ENCODE data around the gene PRSS56. TPM values are rescaled to one million over a fixed set of nuclear protein-coding genes. Genes with fewer than 3 reads are reported as not detected.
A peak's percentile ranks its signal among the peaks of the same experiment; 100 is the strongest.

The PRSS56 gene
- total RNA-seq, 1 donor, result not detected

DNA sequence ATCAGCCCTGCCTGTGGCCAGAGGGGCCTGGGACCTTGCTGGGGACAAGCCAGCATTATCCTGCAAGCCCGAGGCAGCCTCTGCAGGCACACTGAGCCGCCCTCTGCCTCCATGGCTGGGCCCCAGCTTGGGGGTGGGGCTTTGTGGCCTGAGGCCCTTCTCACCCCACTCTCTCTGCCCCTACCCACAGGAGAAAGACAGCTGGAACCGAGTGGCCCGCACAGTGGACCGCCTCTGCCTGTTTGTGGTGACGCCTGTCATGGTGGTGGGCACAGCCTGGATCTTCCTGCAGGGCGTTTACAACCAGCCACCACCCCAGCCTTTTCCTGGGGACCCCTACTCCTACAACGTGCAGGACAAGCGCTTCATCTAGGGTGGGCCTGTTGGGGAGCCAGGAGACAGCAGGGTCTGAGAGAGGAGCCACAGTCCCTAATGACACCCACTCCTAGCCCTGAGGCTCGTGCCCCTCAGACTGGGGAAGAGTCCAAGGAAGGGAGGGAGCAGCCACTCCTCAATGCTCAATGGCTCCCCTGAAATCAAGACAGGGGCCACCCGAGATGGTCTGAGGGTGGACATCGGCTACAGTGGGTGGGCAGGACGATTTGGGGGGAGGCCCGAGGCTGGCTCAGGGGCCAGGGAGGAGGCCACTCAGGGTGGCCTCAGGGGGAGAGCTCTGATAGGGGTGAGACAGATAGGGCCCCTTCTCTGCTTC is 14.9 kb downstream of the PRSS56 start:
- Histone ChIP-seq H3K27ac (ENCODE audit: low read depth, low read length) (no peak overlapping the region), H3K4me2 (ENCODE audit: insufficient read depth, low read length) (no peak overlapping the region)
- TF ChIP-seq, protein P1, sequence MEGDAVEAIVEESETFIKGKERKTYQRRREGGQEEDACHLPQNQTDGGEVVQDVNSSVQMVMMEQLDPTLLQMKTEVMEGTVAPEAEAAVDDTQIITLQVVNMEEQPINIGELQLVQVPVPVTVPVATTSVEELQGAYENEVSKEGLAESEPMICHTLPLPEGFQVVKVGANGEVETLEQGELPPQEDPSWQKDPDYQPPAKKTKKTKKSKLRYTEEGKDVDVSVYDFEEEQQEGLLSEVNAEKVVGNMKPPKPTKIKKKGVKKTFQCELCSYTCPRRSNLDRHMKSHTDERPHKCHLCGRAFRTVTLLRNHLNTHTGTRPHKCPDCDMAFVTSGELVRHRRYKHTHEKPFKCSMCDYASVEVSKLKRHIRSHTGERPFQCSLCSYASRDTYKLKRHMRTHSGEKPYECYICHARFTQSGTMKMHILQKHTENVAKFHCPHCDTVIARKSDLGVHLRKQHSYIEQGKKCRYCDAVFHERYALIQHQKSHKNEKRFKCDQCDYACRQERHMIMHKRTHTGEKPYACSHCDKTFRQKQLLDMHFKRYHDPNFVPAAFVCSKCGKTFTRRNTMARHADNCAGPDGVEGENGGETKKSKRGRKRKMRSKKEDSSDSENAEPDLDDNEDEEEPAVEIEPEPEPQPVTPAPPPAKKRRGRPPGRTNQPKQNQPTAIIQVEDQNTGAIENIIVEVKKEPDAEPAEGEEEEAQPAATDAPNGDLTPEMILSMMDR (IDR thresholded peaks at IDR 0.05; ENCODE audit: extremely low read depth, low read depth, low read length), result no peak

DNA sequence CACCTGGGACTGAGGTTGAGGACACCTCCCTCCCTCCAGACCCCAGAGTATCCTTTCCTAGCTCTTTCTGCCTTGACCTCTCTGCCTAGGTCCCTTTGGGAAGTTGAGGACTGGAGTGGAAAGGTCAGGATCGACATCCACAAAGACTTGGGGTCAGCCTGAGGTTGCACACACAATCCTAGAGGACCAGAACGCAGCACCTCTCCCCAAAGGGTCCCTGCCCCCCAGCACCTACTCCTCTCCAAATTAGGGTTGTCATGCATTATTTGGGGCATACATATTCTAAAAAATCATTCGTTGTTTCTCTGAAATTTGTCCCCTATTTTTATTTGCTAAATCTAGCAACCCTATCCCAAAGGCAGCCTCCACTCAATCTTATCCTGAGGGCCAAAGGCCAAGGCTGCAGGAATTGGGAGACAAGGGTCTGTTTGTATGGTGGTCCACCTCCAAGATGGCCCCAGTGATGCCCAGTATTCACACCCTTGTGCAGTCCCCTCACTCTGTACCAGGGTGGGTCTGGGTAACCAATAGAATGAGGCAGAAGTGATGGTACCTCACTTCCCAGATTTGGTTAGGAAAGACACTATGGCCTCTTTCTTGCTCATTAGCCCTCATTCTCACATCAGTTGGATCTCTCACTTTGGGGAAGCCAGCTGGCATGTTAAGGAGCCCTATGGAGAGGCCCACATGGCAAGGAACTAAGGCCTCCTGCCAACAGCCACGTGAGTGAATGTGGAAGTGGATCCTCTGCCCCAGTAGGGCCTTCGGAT is 15.8 kb downstream of the PRSS56 start:
- peak; percentile 77 for DNase-seq (ENCODE audit: insufficient read length, low spot score, missing footprints)
- peaks cover 5% of the 10 kb centered on the region for H3K9me3 ChIP-seq (ENCODE audit: low read depth, low read length)
- no peak overlapping the region for H3K27ac ChIP-seq (ENCODE audit: low read depth, low read length)
- no peak overlapping the region for H3K4me2 ChIP-seq (ENCODE audit: insufficient read depth, low read length)
- no peaks in the 10 kb centered on the region for H4K20me1 ChIP-seq (ENCODE audit: insufficient read depth, low read length)
- TF ChIP-seq, protein P1 (IDR thresholded peaks at IDR 0.05; ENCODE audit: extremely low read depth, low read depth, low read length), result no peak
- H2AFZ ChIP-seq (ENCODE audit: low read length), result no peak overlapping the region
- no peaks in the 10 kb centered on the region for H3K36me3 ChIP-seq (ENCODE audit: insufficient read depth, low read length)
- no peaks in the 10 kb centered on the region for H3K4me1 ChIP-seq (ENCODE audit: insufficient read depth, low read length)
- no peak overlapping the region for H3K4me3 ChIP-seq (ENCODE audit: insufficient read depth, low read length)
- no peaks in the 10 kb centered on the region for H3K79me2 ChIP-seq (ENCODE audit: insufficient read depth, low read length)
- peaks cover 16% of the 10 kb centered on the region for H3K27me3 ChIP-seq (ENCODE audit: insufficient read depth, low read length)

More for the DNA sequence above, 14.9 kb downstream of the PRSS56 start:
- peak; percentile 62 for DNase-seq (ENCODE audit: insufficient read length, low spot score, missing footprints)
- Histone ChIP-seq H3K4me3 (ENCODE audit: insufficient read depth, low read length) (no peak overlapping the region), H3K9me3 (ENCODE audit: low read depth, low read length) (peaks cover 5% of the 10 kb centered on the region), H3K4me1 (ENCODE audit: insufficient read depth, low read length) (no peaks in the 10 kb centered on the region), H3K27me3 (ENCODE audit: insufficient read depth, low read length) (peaks cover 13% of the 10 kb centered on the region), H4K20me1 (ENCODE audit: insufficient read depth, low read length) (no peaks in the 10 kb centered on the region), H3K36me3 (ENCODE audit: insufficient read depth, low read length) (no peaks in the 10 kb centered on the region), H3K79me2 (ENCODE audit: insufficient read depth, low read length) (no peaks in the 10 kb centered on the region), H2AFZ (ENCODE audit: low read length) (no peak overlapping the region)

DNA sequence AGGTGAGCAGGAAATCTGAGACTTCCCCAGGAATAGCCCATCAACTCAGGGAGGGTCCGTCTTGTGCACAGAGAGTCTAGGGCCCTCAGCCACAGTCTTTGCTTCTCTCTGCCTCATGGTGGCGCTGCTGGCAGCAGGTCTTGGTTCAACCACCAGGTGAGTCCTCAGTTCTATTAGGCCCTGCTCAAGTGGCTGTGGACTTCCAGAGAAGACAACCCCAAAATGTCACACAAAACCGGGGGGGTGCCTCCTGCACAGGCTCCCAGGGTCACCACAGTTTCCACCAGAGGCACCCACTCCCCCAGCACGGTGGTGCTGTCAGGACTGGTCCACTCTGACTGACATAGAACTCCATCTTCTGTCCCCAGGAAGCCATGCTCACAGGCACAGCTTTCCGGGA is 16.9 kb downstream of the PRSS56 start:
- no peak overlapping the region for H3K4me3 ChIP-seq (ENCODE audit: insufficient read depth, low read length)
- no peaks in the 10 kb centered on the region for H3K79me2 ChIP-seq (ENCODE audit: insufficient read depth, low read length)
- no peaks in the 10 kb centered on the region for H3K36me3 ChIP-seq (ENCODE audit: insufficient read depth, low read length)
- no peak overlapping the region for H3K4me2 ChIP-seq (ENCODE audit: insufficient read depth, low read length)
- no peak overlapping the region for H2AFZ ChIP-seq (ENCODE audit: low read length)
- peaks cover 16% of the 10 kb centered on the region for H3K27me3 ChIP-seq (ENCODE audit: insufficient read depth, low read length)
- no peaks in the 10 kb centered on the region for H4K20me1 ChIP-seq (ENCODE audit: insufficient read depth, low read length)
- peak; percentile 57 for DNase-seq (ENCODE audit: insufficient read length, low spot score, missing footprints)
- H3K9me3 ChIP-seq (ENCODE audit: low read depth, low read length), result peaks cover 5% of the 10 kb centered on the region
- H3K27ac ChIP-seq (ENCODE audit: low read depth, low read length), result no peak overlapping the region
- TF ChIP-seq, protein P1 (IDR thresholded peaks at IDR 0.05; ENCODE audit: extremely low read depth, low read depth, low read length), result peak; percentile 27
- H3K4me1 ChIP-seq (ENCODE audit: insufficient read depth, low read length), result no peaks in the 10 kb centered on the region

DNA sequence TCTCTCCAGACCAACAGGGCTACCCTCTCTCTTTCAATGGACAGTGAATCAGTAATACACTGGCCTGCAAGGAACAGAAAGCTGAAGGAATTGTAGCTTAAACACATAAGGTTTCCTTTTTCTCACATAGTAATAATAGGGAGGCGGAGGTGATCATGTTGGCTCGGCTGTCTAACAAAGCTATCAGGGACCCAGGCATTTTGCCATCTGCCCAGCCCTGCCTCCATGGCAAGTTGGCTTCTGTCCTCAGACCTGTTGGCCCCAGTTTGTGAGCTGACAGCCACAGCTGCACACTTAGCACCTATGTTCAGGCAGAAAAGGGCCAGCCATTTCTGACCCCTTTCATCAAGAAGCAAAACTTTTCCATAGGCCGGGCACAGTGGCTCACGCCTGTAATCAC is 17.3 kb downstream of the PRSS56 start:
- Histone ChIP-seq H3K4me1 (ENCODE audit: insufficient read depth, low read length) (no peaks in the 10 kb centered on the region), H3K27ac (ENCODE audit: low read depth, low read length) (no peak overlapping the region), H3K4me2 (ENCODE audit: insufficient read depth, low read length) (no peak overlapping the region), H3K9me3 (ENCODE audit: low read depth, low read length) (peaks cover 5% of the 10 kb centered on the region), H2AFZ (ENCODE audit: low read length) (no peak overlapping the region), H3K27me3 (ENCODE audit: insufficient read depth, low read length) (peaks cover 16% of the 10 kb centered on the region), H3K79me2 (ENCODE audit: insufficient read depth, low read length) (no peaks in the 10 kb centered on the region), H3K4me3 (ENCODE audit: insufficient read depth, low read length) (no peak overlapping the region), H3K36me3 (ENCODE audit: insufficient read depth, low read length) (no peaks in the 10 kb centered on the region), H4K20me1 (ENCODE audit: insufficient read depth, low read length) (no peaks in the 10 kb centered on the region)
- DNase-seq (ENCODE audit: insufficient read length, low spot score, missing footprints), result peak; percentile 80
- TF ChIP-seq, protein P1 (IDR thresholded peaks at IDR 0.05; ENCODE audit: extremely low read depth, low read depth, low read length), result no peak
